Fibroblast of lung (primary cell): ENCODE results near the gene MINAR1. TPM values are rescaled to one million over a fixed set of nuclear protein-coding genes. Genes with fewer than 3 reads are reported as not detected.
A peak's percentile ranks its signal among the peaks of the same experiment; 100 is the strongest.

Experiments used
- DNase-seq, 2 donors: peaks; one replicate each; pipeline versions ENCODE4 v3.0.0 to v3.0.0-alpha.2; 2010; ENCODE audit warnings: low read depth in 2 of 2
- H2AFZ ChIP-seq: 2 replicates; pipeline ENCODE4 v1.5.1; 2012; ENCODE audit warnings: low read length, control low read depth, inconsistent platforms
- H3K27ac ChIP-seq: 2 replicates; pipeline ENCODE4 v1.5.1; 2011; ENCODE audit warnings: low read length, control low read depth; ENCODE audit not compliant: insufficient read depth
- H3K27me3 ChIP-seq: 2 replicates; pipeline ENCODE4 v1.5.1; 2011; ENCODE audit warnings: mild to moderate bottlenecking, low read length; ENCODE audit not compliant: control insufficient read depth, insufficient read depth
- H3K36me3 ChIP-seq: 2 replicates; pipeline ENCODE4 v1.5.1; 2011; ENCODE audit warnings: low read length; ENCODE audit not compliant: control insufficient read depth, insufficient read depth
- H3K4me1 ChIP-seq: 2 replicates; pipeline ENCODE4 v1.5.1; 2011; ENCODE audit warnings: low read length; ENCODE audit not compliant: control insufficient read depth, insufficient read depth; ENCODE audit errors: extremely low read depth
- H3K4me2 ChIP-seq: 2 replicates; pipeline ENCODE4 v1.5.1; 2011; ENCODE audit warnings: low read length, control low read depth; ENCODE audit not compliant: insufficient read depth; ENCODE audit errors: extremely low read depth
- H3K4me3 ChIP-seq, 4 experiments: fragments of 200-600 bp in 1 of 4; sonication (generic) in 1 of 4; replicated peaks in 1 of 4; 2 replicates each; pipeline ENCODE4 v1.5.1; 2011 to 2016; ENCODE audit warnings: low read length in 4 of 4, low read depth in 3 of 4, mild to moderate bottlenecking in 3 of 4, control low read depth in 2 of 4, inconsistent platforms in 1 of 4, mixed read lengths in 1 of 4; ENCODE audit not compliant: insufficient read depth in 1 of 4; ENCODE audit errors: control extremely low read depth in 1 of 4
- H3K79me2 ChIP-seq: 2 replicates; pipeline ENCODE4 v1.5.1; 2012; ENCODE audit warnings: mild to moderate bottlenecking, low read length, inconsistent platforms; ENCODE audit not compliant: control insufficient read depth, insufficient read depth
- H3K9ac ChIP-seq: 2 replicates; pipeline ENCODE4 v1.5.1; 2011; ENCODE audit warnings: mild to moderate bottlenecking, low read length, control low read depth; ENCODE audit not compliant: insufficient read depth
- H3K9me3 ChIP-seq: 2 replicates; pipeline ENCODE4 v1.5.1; 2012; ENCODE audit warnings: low read depth, low read length; ENCODE audit not compliant: control insufficient read depth, insufficient read depth
- H4K20me1 ChIP-seq: 2 replicates; pipeline ENCODE4 v1.5.1; 2011; ENCODE audit warnings: low read length; ENCODE audit not compliant: control insufficient read depth, insufficient read depth; ENCODE audit errors: extremely low read depth
- CTCF ChIP-seq, 2 donors: IDR thresholded peaks in 1 of 2; conservative IDR thresholded peaks in 1 of 2; 1 replicate in 1 of 2; 2 replicates in 1 of 2; pipeline ENCODE4 v1.5.1; 2011 to 2012; ENCODE audit warnings: low read length in 2 of 2, control low read depth in 1 of 2, inconsistent platforms in 1 of 2, low read depth in 1 of 2, mild to moderate bottlenecking in 1 of 2
- EZH2 ChIP-seq: IDR thresholded peaks from 2 replicates; pipeline ENCODE4 v1.5.1; 2012; ENCODE audit warnings: low read length, control low read depth, mild to moderate bottlenecking; ENCODE audit errors: missing control alignments
- polyA plus RNA-seq, 2 donors: library from polyadenylated mRNA; depleted of rRNA in 1 of 2; stranded (reverse) in 1 of 2; unstranded in 1 of 2; fragments of >200 nt; gene quantifications; 2 replicates each; pipeline ENCODE4 v1.2.1, GENCODE V29; 2011 to 2012; ENCODE audit warnings: missing spikeins in 1 of 2
- total RNA-seq: library from RNA; depleted of rRNA; stranded (reverse); fragments of >200 nt; gene quantifications from 2 replicates; pipeline ENCODE4 v1.2.1, GENCODE V29; 2014

MINAR1 gene
- total and polyA plus RNA-seq, 2 donors (not counting 1 experiment from before 2014, with no cell fraction given), result 0.33 to 0.58 TPM

- no peak overlapping the region for H3K4me3 ChIP-seq
- no peak overlapping the region for H3K9ac ChIP-seq
- no peaks in the 10 kb centered on the region for H3K4me1 ChIP-seq
- no peaks in the 10 kb centered on the region for H3K9me3 ChIP-seq
- H3K36me3 ChIP-seq, result no peaks in the 10 kb centered on the region
- no peak for TF ChIP-seq EZH2
- no peak for TF ChIP-seq CTCF (conservative IDR thresholded peaks at IDR 0.05 in 1 of 2, IDR thresholded peaks at IDR 0.05 in 1 of 2; ENCODE audit: low read depth in 1 of 2, low read length in 2 of 2)
- H3K4me2 ChIP-seq, result no peak overlapping the region
- no peaks in the 10 kb centered on the region for H3K79me2 ChIP-seq
- H3K27ac ChIP-seq, result no peak overlapping the region
- no peaks in the 10 kb centered on the region for H3K27me3 ChIP-seq
- no peaks in the 10 kb centered on the region for H4K20me1 ChIP-seq
- H2AFZ ChIP-seq, result no peak overlapping the region
- peak in 1 of 2 donors; percentile 41 for DNase-seq
These were observed 35.3 kb upstream of the MINAR1 start for GRCh38 chr15:79396850-79397249.

DNA sequence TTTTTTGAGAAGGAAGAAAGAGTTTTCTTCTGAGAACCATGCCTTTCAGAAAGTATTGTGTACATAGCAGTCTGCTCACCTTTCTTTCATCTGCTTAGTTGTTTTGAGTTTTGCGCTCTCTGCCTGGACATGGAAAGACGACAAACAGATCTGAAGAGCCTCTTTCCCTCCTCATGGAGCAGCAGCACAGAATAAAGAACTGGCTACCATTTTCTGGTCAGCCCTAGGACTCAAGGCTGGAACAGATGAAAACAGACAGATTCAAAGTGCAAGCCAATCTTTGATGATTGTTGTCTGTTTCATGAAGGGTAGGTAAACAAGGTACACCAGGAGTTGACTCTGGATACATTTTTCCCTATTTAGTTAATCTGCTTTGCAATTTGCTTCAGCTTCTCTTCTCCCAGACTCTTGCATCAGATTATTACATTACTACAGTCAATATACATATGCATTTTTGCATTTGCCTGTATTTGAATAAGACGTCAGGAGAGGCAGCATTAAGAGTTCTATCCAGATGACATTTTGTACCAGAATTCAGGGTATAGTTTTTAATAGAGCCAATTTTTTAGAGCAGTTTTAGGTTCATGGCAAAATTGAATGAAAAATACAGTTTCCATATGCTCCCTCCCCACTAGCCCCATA is 34.7 kb upstream of the MINAR1 start:
- Histone ChIP-seq H3K9ac (no peak overlapping the region), H3K4me1 (no peaks in the 10 kb centered on the region), H4K20me1 (no peaks in the 10 kb centered on the region), H3K36me3 (no peaks in the 10 kb centered on the region), H3K27me3 (no peaks in the 10 kb centered on the region), H3K4me3 (no peak overlapping the region), H3K9me3 (no peaks in the 10 kb centered on the region), H3K79me2 (no peaks in the 10 kb centered on the region), H3K4me2 (no peak overlapping the region), H3K27ac (no peak overlapping the region), H2AFZ (no peak overlapping the region)
- DNase-seq, result no peak
- TF ChIP-seq CTCF (conservative IDR thresholded peaks at IDR 0.05 in 1 of 2, IDR thresholded peaks at IDR 0.05 in 1 of 2; ENCODE audit: low read depth in 1 of 2, low read length in 2 of 2) (no peak), EZH2 (no peak)

DNA sequence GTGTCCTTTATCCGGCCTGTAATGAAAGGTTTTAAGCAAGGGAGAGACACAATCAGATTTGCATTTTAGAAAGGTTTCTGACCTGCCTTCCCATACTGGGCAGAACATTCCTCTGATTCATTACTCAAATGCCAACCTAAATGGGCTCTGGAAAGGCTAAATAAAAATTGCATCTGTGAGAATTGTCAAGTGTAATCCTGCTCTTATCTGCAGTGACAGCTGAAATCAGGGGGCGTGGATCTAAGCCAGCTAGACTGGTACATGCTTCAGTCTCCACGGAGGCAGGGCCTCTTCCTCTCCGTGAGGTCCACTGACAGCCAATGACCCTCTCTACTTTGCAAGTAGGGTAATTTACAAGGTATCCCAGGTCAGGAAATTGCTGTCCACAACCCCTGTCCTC is 32.5 kb upstream of the MINAR1 start:
- Histone ChIP-seq H3K27ac (no peak overlapping the region), H3K79me2 (no peaks in the 10 kb centered on the region), H3K36me3 (no peaks in the 10 kb centered on the region), H4K20me1 (no peaks in the 10 kb centered on the region), H3K27me3 (no peaks in the 10 kb centered on the region), H3K4me1 (no peaks in the 10 kb centered on the region), H3K9ac (no peak overlapping the region), H3K4me2 (no peak overlapping the region), H3K9me3 (no peaks in the 10 kb centered on the region), H3K4me3 (no peak overlapping the region), H2AFZ (no peak overlapping the region)
- TF ChIP-seq EZH2 (no peak), CTCF (conservative IDR thresholded peaks at IDR 0.05 in 1 of 2, IDR thresholded peaks at IDR 0.05 in 1 of 2; ENCODE audit: low read depth in 1 of 2, low read length in 2 of 2) (no peak)
- no peak for DNase-seq
